Retina (tissue), 1 donor: ENCODE measurements around the gene CNST.
A peak's percentile ranks its signal among the peaks of the same experiment; 100 is the strongest.
"Not testable (repeated sequence)": the region's sequence is repeated elsewhere in the genome, so short reads cannot be mapped to it uniquely, and the experiment has no call there.

Experiments used
- DNase-seq: peaks from one replicate; pipeline ENCODE4 v3.0.0-alpha.2; 2016

The CNST gene

DNA sequence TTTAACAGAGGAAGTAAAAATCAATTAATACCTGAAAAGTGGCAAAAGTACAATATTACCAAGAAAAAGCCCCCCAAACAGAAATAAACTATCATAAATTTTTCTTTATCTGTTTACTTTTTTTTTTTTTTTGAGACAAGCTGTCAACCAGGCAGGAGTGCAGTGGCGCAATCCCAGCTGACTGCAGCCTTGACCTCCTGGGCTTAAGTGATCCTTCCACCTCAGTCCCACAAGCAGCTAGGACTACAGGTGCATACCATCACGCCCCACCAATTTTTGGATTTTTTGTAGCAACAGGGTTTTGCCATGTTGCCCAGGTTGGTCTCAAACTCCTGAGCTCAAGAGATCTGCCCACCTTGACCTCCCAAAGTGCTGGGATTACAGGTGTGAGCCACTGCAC lies 8.2 kb upstream of the CNST start:
- no peak for DNase-seq

DNA sequence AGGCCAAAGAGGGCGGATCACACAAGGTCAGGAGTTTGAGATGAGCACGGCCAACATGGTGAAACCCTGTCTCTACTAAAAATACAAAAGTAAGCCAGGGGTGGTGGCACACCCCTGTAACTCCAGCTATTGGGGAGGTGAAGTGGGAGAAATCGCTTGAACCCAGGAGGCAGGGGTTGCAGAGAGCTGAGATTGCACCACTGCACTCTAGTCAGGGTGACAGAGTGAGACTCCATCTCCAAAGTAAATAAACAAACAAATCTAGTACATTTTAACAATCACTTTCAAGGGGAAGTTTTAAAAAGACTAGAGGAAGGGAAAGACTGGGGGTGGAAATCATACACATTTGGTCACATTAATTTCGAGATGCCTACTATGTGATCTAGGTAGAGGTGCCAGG lies 6.9 kb upstream of the CNST start:
- DNase-seq = no peak

DNA sequence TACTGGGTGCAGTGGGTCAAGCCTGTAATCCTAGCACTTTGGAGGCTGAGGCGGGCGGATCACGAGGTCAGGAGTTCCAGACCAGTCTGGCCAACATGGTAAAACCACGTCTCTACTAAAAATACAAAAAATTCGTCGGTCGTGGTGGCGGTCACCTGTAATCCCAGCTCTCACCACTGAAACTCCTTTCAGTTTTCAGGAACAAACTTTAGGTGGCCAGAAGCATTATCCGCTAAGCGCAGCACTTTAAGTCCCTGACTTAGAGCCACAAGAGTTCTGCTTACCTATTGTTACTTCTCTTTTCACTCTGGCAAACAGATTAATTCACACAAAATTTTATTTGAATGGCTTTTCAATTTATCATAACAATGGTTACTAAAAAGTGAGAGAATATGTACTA lies 5.4 kb upstream of the CNST start:
- not testable (repeated sequence) for DNase-seq

DNA sequence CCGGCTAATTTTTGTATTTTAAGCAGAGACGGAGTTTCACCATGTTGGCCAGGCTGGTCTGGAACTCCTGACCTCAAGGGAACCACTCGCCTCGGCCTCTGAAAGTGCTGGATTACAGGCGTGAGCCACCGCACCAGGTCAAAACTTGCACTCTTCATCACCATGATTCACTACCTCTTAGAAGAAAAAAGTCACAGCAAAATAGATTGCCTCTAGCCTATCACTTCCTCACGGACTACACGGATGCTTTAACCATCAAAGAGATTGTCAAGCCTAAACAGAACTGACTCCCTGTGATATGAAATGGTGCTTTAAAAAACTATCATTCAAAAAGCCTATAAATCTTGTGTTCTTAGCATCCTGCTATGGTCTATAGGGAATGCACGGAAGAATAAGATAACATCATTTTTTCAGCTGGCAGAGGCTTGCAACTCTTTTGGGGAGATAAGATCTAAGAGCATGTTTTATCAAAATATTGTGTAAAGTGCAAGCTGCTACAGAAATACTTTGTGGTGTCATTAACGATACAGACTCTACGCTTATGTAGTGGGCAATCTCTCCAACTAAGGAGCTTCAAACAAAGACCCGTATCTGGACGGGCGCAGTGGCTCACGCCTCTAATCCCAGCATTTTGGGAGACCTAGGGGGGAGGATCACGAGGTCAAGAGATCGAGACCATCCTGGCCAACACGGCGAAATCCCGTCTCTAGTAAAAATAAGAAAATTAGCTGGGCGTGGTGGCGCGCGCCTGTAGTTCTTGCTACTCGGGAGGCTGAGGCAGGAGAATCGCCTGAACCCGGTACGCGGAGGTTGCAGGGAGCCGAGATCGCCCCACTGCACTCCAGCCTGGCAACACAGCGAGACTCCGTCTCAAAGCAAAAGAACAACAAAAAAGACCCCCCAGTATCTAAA lies 1.2 kb upstream of the CNST start:
- DNase-seq = no peak

DNA sequence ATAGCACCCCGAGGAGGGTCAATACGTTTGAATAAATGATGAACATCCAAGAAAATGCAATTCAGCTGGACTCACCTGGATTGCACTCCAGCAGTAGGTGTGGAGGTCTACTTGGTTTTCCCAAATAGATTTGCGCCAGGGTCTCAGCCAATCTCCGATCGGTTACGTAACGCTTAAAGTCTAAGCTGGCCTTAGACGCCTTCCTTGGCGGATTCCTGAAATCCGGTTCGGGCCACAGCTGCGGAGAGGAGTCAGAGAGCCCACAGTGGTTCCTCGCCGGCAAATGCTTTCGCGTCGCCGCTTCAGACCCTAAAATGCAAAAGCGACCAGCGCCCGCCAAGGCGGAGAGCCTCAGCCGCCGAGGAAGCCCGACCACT lies 517 bp upstream of the CNST start:
- DNase-seq = no peak

DNA sequence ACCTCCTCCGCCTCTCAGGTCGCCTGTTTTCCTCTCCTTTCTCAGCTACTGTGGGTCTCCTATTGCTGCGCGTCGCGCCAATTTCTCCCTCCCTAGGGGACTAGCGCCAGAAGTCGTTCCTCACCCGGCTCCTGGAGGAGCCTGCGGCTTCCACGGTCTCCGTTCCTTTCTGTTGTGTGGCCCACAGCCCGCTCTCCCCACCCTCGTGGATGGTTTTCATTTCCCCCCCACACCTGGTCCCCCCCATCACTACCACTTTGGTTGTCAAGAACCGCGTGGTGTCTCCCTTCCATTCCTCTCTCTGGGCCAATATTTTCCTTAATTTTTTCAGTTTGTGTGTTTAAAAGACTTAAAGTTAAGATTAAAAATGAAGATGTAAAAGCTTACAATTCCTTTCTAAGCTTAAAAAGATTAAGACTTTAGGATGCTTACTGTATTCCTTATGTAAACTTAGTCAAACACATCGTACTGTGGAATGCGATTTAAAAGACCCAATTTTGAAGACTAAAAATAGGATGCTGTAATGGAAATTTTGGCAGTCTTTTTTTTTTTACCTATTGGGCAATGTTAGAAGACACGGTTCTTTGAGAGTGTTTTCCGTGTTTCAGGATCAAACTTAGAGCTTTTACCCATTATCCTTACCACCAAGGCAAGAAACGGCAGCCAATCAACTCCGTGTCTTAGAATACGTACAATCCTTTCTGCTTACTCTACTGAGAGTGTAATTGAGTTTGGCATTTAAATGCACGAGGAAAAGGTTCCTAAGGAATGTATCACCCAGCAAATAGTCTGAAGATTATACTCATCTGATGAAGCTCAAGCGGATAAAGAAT lies 773 bp downstream of the CNST start:
- peak; percentile 40 for DNase-seq

DNA sequence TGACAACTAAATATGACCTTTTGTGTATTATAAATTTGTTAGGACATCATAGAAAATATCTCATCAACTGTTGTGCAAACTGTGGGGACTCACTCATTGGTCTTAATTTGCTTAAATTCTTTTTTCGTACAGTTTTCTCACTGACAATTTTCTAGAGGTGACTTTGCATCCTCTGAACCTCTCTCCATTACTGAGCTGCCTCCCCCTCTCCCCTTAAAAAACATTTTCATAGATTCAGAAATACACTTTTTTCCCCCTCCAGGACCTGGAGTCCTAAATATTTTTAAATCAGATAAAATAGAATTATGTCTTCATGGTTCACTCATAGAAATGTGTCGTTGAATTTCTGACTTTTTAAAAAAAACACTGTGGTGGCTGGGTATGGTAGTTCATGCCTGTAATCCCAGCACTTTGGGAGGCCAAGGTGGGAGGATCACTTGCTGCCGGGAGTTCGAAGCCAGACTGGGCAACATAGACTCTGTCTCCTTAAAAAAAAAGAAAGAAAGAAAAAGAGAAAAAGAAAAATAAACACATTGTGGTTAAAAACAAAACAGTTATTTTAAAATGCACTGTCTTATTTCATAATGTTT lies 1.5 kb downstream of the CNST start:
- DNase-seq = peak; percentile 7

DNA sequence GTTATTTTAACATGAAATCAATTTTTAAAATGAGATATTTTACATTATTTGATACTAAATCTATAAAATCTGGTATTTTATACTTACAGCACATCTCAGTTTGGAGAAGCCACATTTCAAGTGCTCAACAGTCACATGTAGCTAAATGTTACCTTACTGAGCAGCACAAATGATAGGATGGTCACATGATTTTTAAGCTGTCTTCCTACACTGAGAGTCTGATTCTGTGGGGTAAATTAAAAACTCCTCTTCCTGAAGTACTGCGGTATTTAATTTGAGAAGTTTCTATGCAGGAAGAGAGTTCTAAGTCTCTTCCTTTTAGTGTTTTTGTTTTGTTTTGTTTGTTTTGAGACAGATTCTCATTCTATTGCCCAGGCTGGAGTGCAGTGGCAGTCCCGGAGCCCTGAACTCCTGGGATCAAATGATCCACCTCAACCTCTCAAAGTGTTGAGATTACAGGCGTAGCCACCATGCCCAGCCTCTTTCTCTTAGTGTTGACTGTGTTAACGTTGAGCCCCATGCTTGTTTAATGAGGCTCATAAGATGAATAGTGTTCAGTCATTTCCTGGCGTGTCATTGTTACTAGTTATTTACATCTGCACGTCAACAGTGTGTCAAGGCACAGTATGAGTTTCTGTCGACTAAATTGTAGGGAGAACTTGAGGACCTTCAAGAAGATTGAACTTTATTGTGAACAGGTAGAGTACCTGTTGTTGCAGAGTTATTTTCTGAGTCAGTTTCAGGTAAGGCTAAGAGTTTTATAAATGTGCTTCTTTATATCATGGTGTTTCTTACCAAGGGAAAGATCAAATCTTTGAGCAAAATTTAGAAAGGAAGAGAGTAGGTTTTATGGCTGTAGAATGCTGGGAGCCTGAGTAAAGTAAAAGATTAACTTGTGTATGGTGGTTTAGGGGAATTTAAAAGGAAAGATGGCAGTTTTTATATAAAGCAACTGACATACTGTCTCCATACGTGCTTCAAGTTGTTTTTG lies 3.3 kb downstream of the CNST start:
- no peak for DNase-seq

DNA sequence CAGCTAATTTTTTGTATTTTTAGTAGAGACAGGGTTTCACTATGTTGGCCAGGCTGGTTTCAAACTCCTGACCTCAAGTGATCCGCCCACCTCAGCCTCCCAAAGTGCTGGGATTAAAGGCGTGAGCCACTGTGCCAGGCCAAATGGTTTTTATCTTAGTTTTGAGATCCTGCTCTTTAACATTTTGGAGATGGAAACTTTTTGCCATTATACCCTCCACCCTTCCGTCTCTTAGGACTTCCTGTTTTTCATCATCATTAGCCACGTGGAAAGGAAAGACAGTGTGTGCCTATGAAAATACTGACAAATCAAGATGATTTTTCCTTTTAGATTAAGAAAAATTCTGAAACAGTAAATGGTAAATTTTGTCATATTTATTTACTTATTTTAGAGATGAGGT lies 5.1 kb downstream of the CNST start:
- not testable (repeated sequence) for DNase-seq

DNA sequence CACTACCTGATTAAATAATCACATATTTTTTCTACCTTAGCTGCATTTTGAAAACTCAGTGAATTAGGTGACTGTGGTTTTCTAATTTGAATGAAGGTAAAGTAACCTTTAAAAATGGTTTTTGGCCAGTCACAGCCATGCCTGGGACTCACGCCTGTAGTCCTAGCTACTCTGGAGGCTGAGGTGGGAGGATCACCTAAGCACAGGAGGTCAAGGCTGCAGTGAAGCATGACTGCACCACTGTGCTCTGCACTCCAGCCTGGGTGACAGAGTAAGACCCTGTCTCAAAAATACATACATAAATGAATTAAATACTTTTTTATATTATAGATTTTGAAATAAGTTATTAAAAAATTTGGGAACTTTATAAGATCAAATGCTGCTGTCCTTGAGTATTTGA lies 5.7 kb downstream of the CNST start:
- DNase-seq = no peak

DNA sequence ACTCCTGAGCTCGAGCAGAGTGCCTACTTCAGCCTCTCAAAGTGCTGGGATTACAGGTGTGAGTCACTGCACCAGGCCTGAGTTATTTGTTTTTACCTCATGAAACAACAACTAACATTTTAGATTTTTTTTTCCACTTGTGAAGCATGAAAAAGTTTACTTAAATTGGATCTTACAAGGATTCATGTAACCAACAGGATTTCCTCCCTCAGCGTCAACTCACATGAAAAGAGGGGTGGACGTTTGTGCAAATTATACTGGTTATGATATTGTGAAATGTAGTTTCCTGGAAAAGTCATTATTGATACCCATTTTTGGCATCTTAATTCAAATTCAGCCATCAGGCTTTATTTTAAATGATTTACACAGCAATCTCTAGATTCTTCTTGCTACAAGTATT lies 6.5 kb downstream of the CNST start:
- no peak for DNase-seq

DNA sequence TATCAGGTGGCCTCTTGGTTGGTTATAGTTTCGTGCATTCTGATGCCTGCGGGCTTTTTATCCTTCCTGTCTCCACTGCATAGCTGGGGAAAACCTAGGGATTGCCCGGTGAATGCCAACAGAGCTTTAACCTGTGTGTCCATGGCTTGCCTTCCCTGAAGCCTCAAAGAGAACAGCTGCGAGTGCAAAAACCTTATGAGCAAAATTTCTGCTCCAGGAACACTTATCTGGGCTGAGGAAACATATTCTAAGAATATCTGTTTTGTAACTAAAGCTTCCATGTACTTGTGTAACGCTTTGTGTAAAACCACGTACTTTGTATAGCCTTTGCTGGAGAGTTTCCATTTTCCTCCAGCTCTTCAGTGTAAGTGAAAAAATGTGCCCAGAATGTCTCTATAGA lies 7.2 kb downstream of the CNST start:
- no peak for DNase-seq

DNA sequence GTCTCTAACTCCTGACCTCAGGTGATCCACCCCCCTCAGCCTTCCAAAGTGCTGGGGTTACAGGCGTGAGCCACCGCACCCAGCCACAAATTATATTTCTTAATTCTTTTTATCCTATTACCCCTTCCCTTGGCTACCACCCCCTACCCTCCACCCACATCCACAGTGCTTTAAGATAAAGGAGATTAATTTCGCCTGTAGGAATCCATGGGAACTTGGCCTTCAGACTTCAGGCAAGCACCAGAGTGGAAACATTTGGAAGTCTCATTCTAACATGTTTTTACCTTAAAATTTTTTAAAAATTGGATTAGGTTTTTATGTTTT lies 10.4 kb downstream of the CNST start:
- no peak for DNase-seq

DNA sequence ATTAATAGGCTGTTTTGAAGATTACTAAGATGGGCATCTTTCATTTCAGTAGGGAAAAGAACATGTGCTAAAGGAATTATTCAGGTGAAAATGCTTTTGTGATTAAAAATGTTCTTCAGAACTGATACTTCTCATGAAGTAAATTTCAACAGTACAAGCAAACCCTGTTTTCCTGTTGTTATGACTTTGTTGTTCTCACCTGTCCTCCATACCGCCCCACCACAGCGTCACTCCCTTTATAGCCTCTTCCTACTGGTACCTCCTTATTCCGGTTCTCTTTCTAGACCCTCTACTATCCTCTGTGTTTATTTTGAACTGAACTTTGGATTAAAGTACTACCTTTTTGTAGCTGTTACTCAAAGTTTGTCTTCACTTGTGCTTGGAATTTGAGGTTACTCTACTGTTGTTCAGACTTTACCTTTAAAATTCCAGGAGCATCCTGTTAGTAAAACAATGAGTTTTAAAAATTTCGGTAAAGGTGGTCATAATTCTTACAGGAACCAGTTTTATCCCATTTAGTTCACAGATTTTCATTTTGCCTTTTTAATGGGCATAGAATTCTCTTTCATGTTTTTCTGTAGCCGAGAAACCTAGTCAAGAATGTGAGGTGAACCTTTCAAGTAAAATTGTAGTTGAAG lies 10.9 kb downstream of the CNST start:
- DNase-seq = no peak

DNA sequence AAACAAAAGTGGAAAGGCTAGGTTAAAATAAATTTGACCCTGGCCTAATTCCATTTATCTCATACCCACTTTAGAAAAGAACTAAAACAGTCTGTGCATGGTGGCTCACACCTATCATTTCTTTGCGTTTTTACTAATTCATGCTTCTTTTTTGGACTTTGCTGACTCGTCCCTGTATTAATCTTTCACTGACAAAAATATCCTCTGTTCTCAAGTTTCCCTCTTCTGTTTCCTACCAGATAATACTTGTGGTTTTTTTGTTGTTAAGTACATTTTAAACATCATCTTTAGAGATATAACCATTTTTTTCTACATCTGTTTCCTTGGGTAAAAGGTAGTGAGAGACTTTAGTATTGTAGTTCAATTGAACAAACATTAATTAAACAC lies 11.5 kb downstream of the CNST start:
- DNase-seq = no peak

DNA sequence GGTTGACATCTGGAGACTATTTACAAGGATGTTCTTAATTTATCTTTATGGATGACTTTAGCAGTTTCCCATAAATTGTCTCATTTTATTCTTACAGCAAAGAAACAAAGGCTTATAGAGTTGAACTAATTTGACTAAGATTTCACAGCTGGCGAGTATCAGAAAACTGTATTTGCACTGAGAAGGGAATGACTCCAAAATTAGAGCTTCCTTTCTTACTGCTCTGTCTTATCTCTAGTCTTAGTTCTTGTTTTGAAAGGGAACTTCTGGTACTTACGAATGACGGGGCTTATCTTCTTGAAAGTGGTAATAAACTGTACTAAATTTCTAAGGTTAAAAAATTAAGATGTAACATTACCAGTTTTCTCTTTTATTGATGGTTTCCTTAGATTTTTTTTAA lies 13.6 kb downstream of the CNST start:
- DNase-seq = no peak

DNA sequence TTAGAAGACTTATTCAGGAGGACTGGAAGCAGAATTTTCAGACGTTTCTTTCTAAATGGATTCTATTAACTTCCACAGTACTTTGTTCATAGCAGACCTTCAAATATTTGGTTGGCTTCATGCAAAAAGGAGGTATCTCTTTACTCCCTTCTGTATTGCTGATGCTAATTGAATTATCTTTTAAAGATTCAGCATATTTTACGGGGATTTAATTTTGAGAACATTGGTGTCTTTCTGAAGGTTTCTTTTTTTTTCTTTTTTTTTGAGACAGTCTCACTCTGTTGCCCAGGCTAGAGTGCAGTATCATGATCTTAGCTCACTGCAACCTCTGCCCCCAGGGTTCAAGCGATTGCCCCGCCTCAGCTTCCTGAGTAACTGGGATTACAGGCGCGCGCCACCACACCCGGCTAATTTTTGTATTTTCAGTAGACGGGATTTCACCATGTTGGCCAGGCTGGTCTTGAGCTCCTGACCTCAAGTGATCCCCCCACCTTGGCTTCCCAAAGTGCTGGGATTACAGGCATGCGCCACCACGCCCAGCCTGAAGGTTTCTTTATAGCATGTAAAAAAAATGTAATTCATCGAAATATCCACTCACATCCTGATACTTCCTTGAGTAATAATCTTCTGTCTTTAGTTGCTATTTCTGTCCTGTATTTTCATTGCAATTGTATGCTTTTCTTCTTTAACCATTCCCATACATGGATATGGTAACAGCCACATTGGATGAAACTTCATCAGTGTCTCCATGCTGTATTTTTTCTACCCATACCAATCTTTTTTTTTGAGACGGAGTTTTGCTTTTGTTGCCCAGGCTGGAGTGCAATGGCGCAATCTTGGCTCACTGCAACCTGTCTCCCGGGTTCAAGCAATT lies 14.5 kb downstream of the CNST start:
- no peak for DNase-seq

DNA sequence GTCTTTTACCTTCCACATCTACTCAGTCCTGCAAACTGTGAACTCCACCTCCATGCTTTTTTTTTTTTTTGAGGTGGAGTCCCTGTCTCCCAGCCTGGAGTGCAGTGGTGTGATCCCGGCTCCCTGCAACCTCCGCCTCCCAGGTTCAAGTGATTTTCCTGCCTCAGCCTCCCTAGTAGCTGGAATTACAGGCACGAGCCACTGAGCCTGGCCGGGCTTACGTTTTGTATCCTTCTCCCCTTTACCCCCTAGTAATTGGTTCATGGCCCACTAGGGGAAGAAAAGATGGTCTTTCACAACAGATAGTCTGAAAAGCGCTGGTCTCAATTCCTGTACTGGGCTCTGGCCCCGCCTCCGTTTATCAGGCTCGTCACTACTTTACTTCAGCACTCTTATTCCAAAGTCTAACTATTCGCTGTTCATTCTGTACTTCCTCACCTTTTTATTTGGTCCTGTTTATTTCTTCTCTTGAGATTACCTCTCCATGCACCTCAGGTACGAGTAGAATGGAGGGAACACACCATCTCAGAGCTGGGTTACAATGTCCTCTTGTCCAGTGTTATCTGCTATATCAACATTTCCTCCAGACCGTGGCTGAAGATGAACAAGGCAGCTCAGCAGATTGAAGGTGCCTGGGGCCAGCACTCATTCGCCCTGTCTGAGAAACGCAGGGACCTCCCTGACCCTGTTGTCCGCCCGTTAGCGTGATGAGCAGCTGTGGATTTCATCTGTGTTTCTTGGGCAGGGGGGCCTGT lies 16.2 kb downstream of the CNST start:
- no peak for DNase-seq

DNA sequence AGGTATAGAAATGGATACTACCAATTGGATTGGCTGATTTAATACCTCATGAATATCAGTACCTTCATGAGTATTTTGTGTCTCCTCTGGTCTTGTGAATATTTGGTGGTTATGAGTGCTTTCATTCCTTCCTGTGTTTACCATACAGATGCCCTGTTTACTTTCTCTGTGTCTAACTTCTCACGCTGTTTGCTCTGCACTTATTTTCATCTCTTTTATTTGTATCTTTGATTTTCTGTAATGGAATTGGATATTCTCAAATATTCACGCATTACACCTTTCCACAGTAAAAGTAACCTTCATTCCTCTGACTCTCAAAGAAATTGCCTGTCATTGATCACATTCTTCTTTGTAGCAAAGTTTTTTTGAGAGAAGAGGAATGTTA lies 16.8 kb downstream of the CNST start:
- DNase-seq = no peak

DNA sequence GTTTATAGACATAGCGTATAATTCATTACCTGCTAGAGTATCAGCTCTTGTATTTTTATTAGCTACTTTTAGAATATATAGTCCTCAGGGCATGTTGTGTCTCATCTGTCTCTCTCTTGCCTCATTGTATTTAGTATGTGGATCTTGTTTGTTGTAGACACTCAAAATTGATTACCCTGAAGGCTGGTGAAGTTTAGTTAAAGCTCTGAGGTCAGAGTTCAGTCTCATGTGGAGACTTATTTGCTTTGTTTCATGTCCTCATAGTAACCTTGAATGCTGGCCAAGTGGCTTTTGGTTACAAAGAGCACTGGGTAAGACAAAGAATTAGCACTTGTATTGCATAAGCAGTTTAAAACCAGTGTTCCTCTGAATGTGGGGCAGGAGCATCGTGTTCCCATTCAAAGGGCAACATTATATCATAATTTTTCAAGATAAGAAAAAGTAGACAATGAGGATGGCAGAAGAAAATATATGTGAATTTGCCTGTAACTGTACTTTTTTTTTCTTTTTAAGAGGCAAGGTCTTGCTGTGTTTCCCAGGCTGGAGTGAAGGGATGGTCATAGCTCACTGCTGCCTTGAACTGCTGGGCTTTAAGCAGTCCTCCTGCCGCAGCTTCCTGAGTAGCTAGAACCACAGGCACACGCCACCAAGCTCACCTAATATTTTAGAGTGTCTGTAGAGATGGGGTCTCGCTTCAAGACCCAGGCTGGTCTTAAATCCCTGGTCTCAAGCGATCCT lies 17.4 kb downstream of the CNST start:
- no peak for DNase-seq
